ENCODE data around the gene RGSL1.

RGSL1 gene

GRCh38 chr1:182552527-182552926 lies 102.6 kb downstream of the RGSL1 start:
- Histone ChIP-seq H3K79me1 (ENCODE audit: low read length) (no peaks in the 10 kb centered on the region), H3K18ac (ENCODE audit: low read length) (no peak overlapping the region), H2BK15ac (replicated peaks; ENCODE audit: low read depth) (no peak overlapping the region), H2BK5ac (ENCODE audit: low read length) (no peak overlapping the region), H3K56ac (ENCODE audit: low read length) (no peak overlapping the region), H3K9ac (ENCODE audit: low read length) (no peak overlapping the region), H3K36me3 (ENCODE audit: control insufficient read depth, insufficient read depth, low read length) (no peaks in the 10 kb centered on the region), H2BK120ac (ENCODE audit: low read depth, low read length) (no peak overlapping the region), H3K4ac (ENCODE audit: low read depth, low read length) (no peak overlapping the region), H3K27ac (ENCODE audit: low read depth, low read length) (no peak overlapping the region), H2AK5ac (ENCODE audit: low read length) (no peak overlapping the region), H3K4me1 (ENCODE audit: control insufficient read depth, low read depth, low read length) (peaks cover 2% of the 10 kb centered on the region), H3K23ac (ENCODE audit: low read length) (no peak overlapping the region), H3K4me2 (ENCODE audit: low read length) (no peak overlapping the region), H4K5ac (ENCODE audit: low read length) (no peak overlapping the region), H3K4me3 (ENCODE audit: low read length) (no peak overlapping the region), H4K8ac (ENCODE audit: low read depth, low read length) (no peak overlapping the region), H3K79me2 (ENCODE audit: control insufficient read depth, insufficient read depth, low read length) (no peaks in the 10 kb centered on the region), H3K27me3 (ENCODE audit: insufficient read depth, low read length, poor library complexity) (no peaks in the 10 kb centered on the region)
- no CpG with 5 or more reads among the region's 2 CpGs for WGBS (ENCODE audit: extremely low coverage, insufficient coverage, low lambda C conversion rate)
- no peak for DNase-seq

GRCh38 chr1:182555493-182555892 lies 105.5 kb downstream of the RGSL1 start:
- no peak overlapping the region for H2AK5ac ChIP-seq (ENCODE audit: low read length)
- no peak overlapping the region for H4K8ac ChIP-seq (ENCODE audit: low read depth, low read length)
- no peak overlapping the region for H2BK5ac ChIP-seq (ENCODE audit: low read length)
- H3K79me2 ChIP-seq (ENCODE audit: control insufficient read depth, insufficient read depth, low read length), result no peaks in the 10 kb centered on the region
- no CpG with 5 or more reads among the region's 1 CpG for WGBS (ENCODE audit: extremely low coverage, insufficient coverage, low lambda C conversion rate)
- no peak overlapping the region for H3K4ac ChIP-seq (ENCODE audit: low read depth, low read length)
- H4K5ac ChIP-seq (ENCODE audit: low read length), result no peak overlapping the region
- no peak overlapping the region for H3K4me3 ChIP-seq (ENCODE audit: low read length)
- no peak overlapping the region for H3K18ac ChIP-seq (ENCODE audit: low read length)
- H2BK120ac ChIP-seq (ENCODE audit: low read depth, low read length), result no peak overlapping the region
- no peak overlapping the region for H3K27ac ChIP-seq (ENCODE audit: low read depth, low read length)
- H3K4me2 ChIP-seq (ENCODE audit: low read length), result no peak overlapping the region
- H3K9ac ChIP-seq (ENCODE audit: low read length), result no peak overlapping the region
- no peaks in the 10 kb centered on the region for H3K36me3 ChIP-seq (ENCODE audit: control insufficient read depth, insufficient read depth, low read length)
- no peak overlapping the region for H3K56ac ChIP-seq (ENCODE audit: low read length)
- H2BK15ac ChIP-seq (replicated peaks; ENCODE audit: low read depth), result no peak overlapping the region
- H3K79me1 ChIP-seq (ENCODE audit: low read length), result no peaks in the 10 kb centered on the region
- H3K4me1 ChIP-seq (ENCODE audit: control insufficient read depth, low read depth, low read length), result peaks cover 2% of the 10 kb centered on the region
- no peaks in the 10 kb centered on the region for H3K27me3 ChIP-seq (ENCODE audit: insufficient read depth, low read length, poor library complexity)
- DNase-seq, result no peak
- H3K23ac ChIP-seq (ENCODE audit: low read length), result no peak overlapping the region

DNA sequence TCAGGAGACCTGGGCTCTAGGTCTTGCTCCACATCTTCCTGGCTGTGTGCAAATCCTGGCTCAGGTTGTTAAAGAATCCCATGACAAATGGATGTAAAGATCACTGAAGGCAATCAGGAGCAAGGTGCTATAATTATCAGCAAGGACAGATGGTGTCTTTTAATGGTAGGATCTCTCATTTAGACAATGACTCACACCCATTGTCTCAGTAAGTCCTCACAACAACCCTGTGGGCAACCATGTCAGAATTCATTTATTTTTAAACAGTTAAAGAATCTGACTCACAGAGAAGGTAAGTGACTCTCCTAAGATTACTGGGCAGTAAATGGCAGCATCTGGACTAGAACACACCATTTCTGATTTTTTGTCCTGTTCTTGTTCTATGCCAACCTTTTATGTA lies 106.3 kb downstream of the RGSL1 start:
- Histone ChIP-seq H4K5ac (ENCODE audit: low read length) (no peak overlapping the region), H3K4ac (ENCODE audit: low read depth, low read length) (no peak overlapping the region), H3K27me3 (ENCODE audit: insufficient read depth, low read length, poor library complexity) (no peaks in the 10 kb centered on the region), H3K36me3 (ENCODE audit: control insufficient read depth, insufficient read depth, low read length) (no peaks in the 10 kb centered on the region), H4K8ac (ENCODE audit: low read depth, low read length) (no peak overlapping the region), H2AK5ac (ENCODE audit: low read length) (no peak overlapping the region), H3K18ac (ENCODE audit: low read length) (no peak overlapping the region), H2BK15ac (replicated peaks; ENCODE audit: low read depth) (no peak overlapping the region), H3K79me2 (ENCODE audit: control insufficient read depth, insufficient read depth, low read length) (no peaks in the 10 kb centered on the region), H3K4me1 (ENCODE audit: control insufficient read depth, low read depth, low read length) (peaks cover 2% of the 10 kb centered on the region), H3K23ac (ENCODE audit: low read length) (no peak overlapping the region), H2BK5ac (ENCODE audit: low read length) (no peak overlapping the region), H3K4me2 (ENCODE audit: low read length) (no peak overlapping the region), H3K79me1 (ENCODE audit: low read length) (no peaks in the 10 kb centered on the region), H3K27ac (ENCODE audit: low read depth, low read length) (no peak overlapping the region), H3K9ac (ENCODE audit: low read length) (no peak overlapping the region), H2BK120ac (ENCODE audit: low read depth, low read length) (no peak overlapping the region), H3K4me3 (ENCODE audit: low read length) (no peak overlapping the region), H3K56ac (ENCODE audit: low read length) (no peak overlapping the region)
- DNase-seq, result peak; percentile 53

DNA sequence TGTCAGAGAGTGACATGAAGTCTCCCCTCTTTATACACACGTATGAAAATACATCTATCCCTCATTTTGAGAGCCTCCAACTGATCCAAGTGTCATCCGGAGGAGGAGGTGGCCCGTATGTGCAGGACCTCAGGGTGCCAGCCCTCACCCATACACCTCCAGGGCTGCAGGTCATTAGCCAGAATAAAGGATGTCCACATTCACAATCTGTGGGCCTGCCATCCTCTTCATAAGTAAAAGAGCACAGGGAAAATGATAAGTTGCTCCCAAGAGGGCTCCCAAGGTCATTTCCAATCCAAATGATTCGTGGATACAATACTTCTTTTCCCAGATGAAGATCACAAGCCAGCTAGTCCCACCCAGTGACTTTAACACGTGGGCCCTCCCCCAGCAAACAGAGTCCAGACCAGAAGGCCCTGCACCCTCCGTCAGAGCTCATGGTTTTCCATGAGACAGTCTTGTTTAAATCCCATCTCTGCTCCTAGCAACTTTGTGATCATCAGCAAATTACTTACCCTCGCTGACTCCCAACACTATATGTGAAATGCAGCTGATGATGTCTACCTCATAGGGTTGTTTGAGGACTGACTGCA lies 110.5 kb downstream of the RGSL1 start:
- Histone ChIP-seq H3K79me2 (ENCODE audit: control insufficient read depth, insufficient read depth, low read length) (no peaks in the 10 kb centered on the region), H3K36me3 (ENCODE audit: control insufficient read depth, insufficient read depth, low read length) (no peaks in the 10 kb centered on the region), H3K27ac (ENCODE audit: low read depth, low read length) (no peak overlapping the region), H3K23ac (ENCODE audit: low read length) (no peak overlapping the region), H4K5ac (ENCODE audit: low read length) (no peak overlapping the region), H3K4me3 (ENCODE audit: low read length) (no peak overlapping the region), H2BK120ac (ENCODE audit: low read depth, low read length) (no peak overlapping the region), H3K4me1 (ENCODE audit: control insufficient read depth, low read depth, low read length) (peaks cover 2% of the 10 kb centered on the region), H2BK5ac (ENCODE audit: low read length) (no peak overlapping the region), H3K4ac (ENCODE audit: low read depth, low read length) (no peak overlapping the region), H3K4me2 (ENCODE audit: low read length) (no peak overlapping the region), H4K8ac (ENCODE audit: low read depth, low read length) (no peak overlapping the region), H3K9ac (ENCODE audit: low read length) (no peak overlapping the region), H3K27me3 (ENCODE audit: insufficient read depth, low read length, poor library complexity) (no peaks in the 10 kb centered on the region), H2BK15ac (replicated peaks; ENCODE audit: low read depth) (no peak overlapping the region), H3K18ac (ENCODE audit: low read length) (no peak overlapping the region), H3K79me1 (ENCODE audit: low read length) (no peaks in the 10 kb centered on the region), H3K56ac (ENCODE audit: low read length) (no peak overlapping the region), H2AK5ac (ENCODE audit: low read length) (no peak overlapping the region)
- no peak for DNase-seq
- no CpG with 5 or more reads among the region's 7 CpGs for WGBS (ENCODE audit: extremely low coverage, insufficient coverage, low lambda C conversion rate)

DNA sequence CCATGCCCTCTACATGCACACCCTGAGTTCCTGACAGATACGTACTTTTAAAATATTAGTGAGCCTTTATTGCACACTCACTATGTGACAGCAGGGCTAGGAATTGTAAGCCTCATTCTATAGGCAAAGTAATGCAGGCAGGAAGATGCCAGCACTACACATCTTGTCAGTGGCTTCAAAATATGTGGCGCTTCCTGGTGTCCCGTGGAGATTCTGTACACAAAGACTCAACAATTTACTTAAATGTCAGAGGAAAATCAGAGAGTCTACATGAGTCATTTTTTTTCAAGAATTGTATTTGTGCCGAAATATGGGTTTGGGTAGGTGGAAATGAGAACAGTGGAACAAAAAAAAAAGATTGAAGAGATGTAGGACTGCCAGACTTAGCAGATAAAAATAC lies 111.5 kb downstream of the RGSL1 start:
- no peak overlapping the region for H4K8ac ChIP-seq (ENCODE audit: low read depth, low read length)
- no peaks in the 10 kb centered on the region for H3K27me3 ChIP-seq (ENCODE audit: insufficient read depth, low read length, poor library complexity)
- H3K9ac ChIP-seq (ENCODE audit: low read length), result no peak overlapping the region
- H2BK120ac ChIP-seq (ENCODE audit: low read depth, low read length), result no peak overlapping the region
- H3K4me2 ChIP-seq (ENCODE audit: low read length), result no peak overlapping the region
- no peak for DNase-seq
- H2BK15ac ChIP-seq (replicated peaks; ENCODE audit: low read depth), result no peak overlapping the region
- H2BK5ac ChIP-seq (ENCODE audit: low read length), result no peak overlapping the region
- no peaks in the 10 kb centered on the region for H3K79me1 ChIP-seq (ENCODE audit: low read length)
- no peak overlapping the region for H3K18ac ChIP-seq (ENCODE audit: low read length)
- H3K27ac ChIP-seq (ENCODE audit: low read depth, low read length), result no peak overlapping the region
- no peaks in the 10 kb centered on the region for H3K79me2 ChIP-seq (ENCODE audit: control insufficient read depth, insufficient read depth, low read length)
- WGBS (ENCODE audit: extremely low coverage, insufficient coverage, low lambda C conversion rate), result 100% methylated on average over 1 of the region's 4 CpGs
- no peak overlapping the region for H3K4me3 ChIP-seq (ENCODE audit: low read length)
- no peak overlapping the region for H3K4ac ChIP-seq (ENCODE audit: low read depth, low read length)
- no peak overlapping the region for H3K23ac ChIP-seq (ENCODE audit: low read length)
- no peaks in the 10 kb centered on the region for H3K36me3 ChIP-seq (ENCODE audit: control insufficient read depth, insufficient read depth, low read length)
- no peak overlapping the region for H2AK5ac ChIP-seq (ENCODE audit: low read length)
- no peak overlapping the region for H3K56ac ChIP-seq (ENCODE audit: low read length)
- no peaks in the 10 kb centered on the region for H3K4me1 ChIP-seq (ENCODE audit: control insufficient read depth, low read depth, low read length)
- no peak overlapping the region for H4K5ac ChIP-seq (ENCODE audit: low read length)

GRCh38 chr1:182563095-182563494 lies 113.1 kb downstream of the RGSL1 start:
- H3K36me3 ChIP-seq (ENCODE audit: control insufficient read depth, insufficient read depth, low read length), result no peaks in the 10 kb centered on the region
- H3K18ac ChIP-seq (ENCODE audit: low read length), result no peak overlapping the region
- no peak overlapping the region for H3K4ac ChIP-seq (ENCODE audit: low read depth, low read length)
- no peak overlapping the region for H3K9ac ChIP-seq (ENCODE audit: low read length)
- no peak overlapping the region for H2AK5ac ChIP-seq (ENCODE audit: low read length)
- WGBS (ENCODE audit: extremely low coverage, insufficient coverage, low lambda C conversion rate), result no CpG with 5 or more reads among the region's 4 CpGs
- no peaks in the 10 kb centered on the region for H3K27me3 ChIP-seq (ENCODE audit: insufficient read depth, low read length, poor library complexity)
- H3K56ac ChIP-seq (ENCODE audit: low read length), result no peak overlapping the region
- no peak overlapping the region for H3K4me3 ChIP-seq (ENCODE audit: low read length)
- DNase-seq, result no peak
- no peak overlapping the region for H4K8ac ChIP-seq (ENCODE audit: low read depth, low read length)
- H2BK5ac ChIP-seq (ENCODE audit: low read length), result no peak overlapping the region
- H3K79me1 ChIP-seq (ENCODE audit: low read length), result no peaks in the 10 kb centered on the region
- no peak overlapping the region for H3K23ac ChIP-seq (ENCODE audit: low read length)
- H2BK15ac ChIP-seq (replicated peaks; ENCODE audit: low read depth), result no peak overlapping the region
- H3K4me2 ChIP-seq (ENCODE audit: low read length), result no peak overlapping the region
- no peak overlapping the region for H3K27ac ChIP-seq (ENCODE audit: low read depth, low read length)
- no peak overlapping the region for H4K5ac ChIP-seq (ENCODE audit: low read length)
- H3K4me1 ChIP-seq (ENCODE audit: control insufficient read depth, low read depth, low read length), result no peaks in the 10 kb centered on the region
- no peaks in the 10 kb centered on the region for H3K79me2 ChIP-seq (ENCODE audit: control insufficient read depth, insufficient read depth, low read length)
- H2BK120ac ChIP-seq (ENCODE audit: low read depth, low read length), result no peak overlapping the region
